Neural cell (in vitro differentiated cells): ENCODE data around the gene MTX1. TPM values are rescaled to one million over a fixed set of nuclear protein-coding genes. Genes with fewer than 3 reads are reported as not detected.

Experiments used
- H2AFZ ChIP-seq: fragments of 200-600, 300-800 bp; sonication (generic), shearing (Covaris generic); 2 replicates; pipeline ENCODE4 v1.6.0; 2014; ENCODE audit warnings: low read depth, mild to moderate bottlenecking, antibody characterized with exemption, low read length, moderate library complexity
- H3F3A ChIP-seq: fragments of 200-600 bp; shearing (Covaris generic); 2 replicates; pipeline ENCODE4 v1.6.1; 2016; ENCODE audit warnings: mild to moderate bottlenecking, moderate library complexity, mixed read lengths, antibody characterized with exemption, low read length; ENCODE audit not compliant: insufficient read depth, poor library complexity, severe bottlenecking
- H3K27ac ChIP-seq: fragments of 200-600, 300-800 bp; sonication (generic), shearing (Covaris generic); 2 replicates; pipeline ENCODE4 v1.5.1; 2014; ENCODE audit warnings: mild to moderate bottlenecking, low read length, moderate library complexity
- H3K27me3 ChIP-seq: fragments of 300-800, 200-600 bp; sonication (generic), shearing (Covaris generic); 2 replicates; pipeline ENCODE4 v1.6.0; 2014; ENCODE audit warnings: mild to moderate bottlenecking, low read depth, low read length, moderate library complexity; ENCODE audit not compliant: insufficient read depth
- H3K36me3 ChIP-seq: fragments of 300-800, 200-600 bp; sonication (generic), shearing (Covaris generic); 2 replicates; pipeline ENCODE4 v1.5.1; 2014; ENCODE audit warnings: mild to moderate bottlenecking, antibody characterized with exemption, low read length, moderate library complexity; ENCODE audit not compliant: insufficient read depth
- H3K4me2 ChIP-seq: fragments of 300-800, 200-600 bp; sonication (generic), shearing (Covaris generic); 2 replicates; pipeline ENCODE4 v1.6.0; 2014; ENCODE audit warnings: mild to moderate bottlenecking, low read length
- H3K4me3 ChIP-seq: fragments of 300-800, 200-600 bp; sonication (generic), shearing (Covaris generic); 2 replicates; pipeline ENCODE4 v1.5.1; 2014; ENCODE audit warnings: mild to moderate bottlenecking, low read length, moderate library complexity
- H3K79me2 ChIP-seq: fragments of 200-600 bp; shearing (Covaris generic); replicated peaks from 2 replicates; pipeline ENCODE4 v1.6.0; 2014; ENCODE audit warnings: mild to moderate bottlenecking, low read length, moderate library complexity; ENCODE audit not compliant: insufficient read depth
- H3K9ac ChIP-seq: fragments of 300-800, 200-600 bp; sonication (generic), shearing (Covaris generic); 2 replicates; pipeline ENCODE4 v1.6.1; 2016; ENCODE audit warnings: mild to moderate bottlenecking, low read length, mixed read lengths
- H3K9me2 ChIP-seq: fragments of 200-600 bp; shearing (Covaris generic); 2 replicates; pipeline ENCODE4 v1.6.1; 2016; ENCODE audit warnings: mild to moderate bottlenecking, low read length, mixed read lengths; ENCODE audit not compliant: insufficient read depth
- H3K9me3 ChIP-seq: fragments of 200-600, 300-800 bp; sonication (generic), shearing (Covaris generic); 2 replicates; pipeline ENCODE4 v1.6.1; 2016; ENCODE audit warnings: mild to moderate bottlenecking, mixed run types, low read length, moderate library complexity, mixed read lengths
- H4K20me1 ChIP-seq: fragments of 200-600 bp; shearing (Covaris generic); 2 replicates; pipeline ENCODE4 v1.6.1; 2016; ENCODE audit warnings: mild to moderate bottlenecking, mixed run types; ENCODE audit not compliant: insufficient read depth
- CTCF ChIP-seq: fragments of 450-650 bp; IDR thresholded peaks from 2 replicates; pipeline ENCODE4 v1.5.1; 2014; ENCODE audit warnings: antibody characterized with exemption, mild to moderate bottlenecking, moderate library complexity; ENCODE audit not compliant: poor library complexity, severe bottlenecking
- EP300 ChIP-seq: fragments of 450-650 bp; conservative IDR thresholded peaks from 2 replicates; pipeline ENCODE4 v1.6.1; 2014; ENCODE audit warnings: antibody characterized with exemption, mild to moderate bottlenecking, moderate library complexity; ENCODE audit not compliant: poor library complexity, severe bottlenecking
- EZH2 ChIP-seq: fragments of 200-600, 300-800 bp; shearing (Covaris generic), sonication (generic); IDR thresholded peaks from 2 replicates; pipeline ENCODE4 v1.6.1; 2014; ENCODE audit warnings: antibody characterized with exemption, low read length, borderline replicate concordance, mild to moderate bottlenecking; ENCODE audit not compliant: insufficient read depth, poor library complexity, severe bottlenecking
- MXI1 ChIP-seq: fragments of 450-650 bp; conservative IDR thresholded peaks from 2 replicates; pipeline ENCODE4 v1.6.1; 2014; ENCODE audit warnings: antibody characterized with exemption, mild to moderate bottlenecking; ENCODE audit not compliant: poor library complexity, severe bottlenecking
- POLR2AphosphoS5 ChIP-seq: IDR thresholded peaks from 2 replicates; pipeline ENCODE4 v1.6.1; 2012
- RAD21 ChIP-seq: fragments of 450-650 bp; conservative IDR thresholded peaks from 2 replicates; pipeline ENCODE4 v1.6.1; 2014; ENCODE audit warnings: antibody characterized with exemption, mild to moderate bottlenecking, moderate library complexity
- TAF1 ChIP-seq: IDR thresholded peaks from 2 replicates; pipeline ENCODE4 v1.6.1; 2012; ENCODE audit warnings: low read depth
- polyA plus RNA-seq: library from polyadenylated mRNA; depleted of rRNA; stranded (reverse); fragments of >200 nt; gene quantifications from 2 replicates; pipeline ENCODE4 v1.2.3, GENCODE V29; 2014
- TF ChIP-seq, protein P1 (sequence below): IDR thresholded peaks from 2 replicates; pipeline ENCODE4 v1.6.1; 2012; ENCODE audit warnings: borderline replicate concordance

The MTX1 gene
- polyA plus RNA-seq, 1 donor from 2014 or later = 55.0 TPM

DNA sequence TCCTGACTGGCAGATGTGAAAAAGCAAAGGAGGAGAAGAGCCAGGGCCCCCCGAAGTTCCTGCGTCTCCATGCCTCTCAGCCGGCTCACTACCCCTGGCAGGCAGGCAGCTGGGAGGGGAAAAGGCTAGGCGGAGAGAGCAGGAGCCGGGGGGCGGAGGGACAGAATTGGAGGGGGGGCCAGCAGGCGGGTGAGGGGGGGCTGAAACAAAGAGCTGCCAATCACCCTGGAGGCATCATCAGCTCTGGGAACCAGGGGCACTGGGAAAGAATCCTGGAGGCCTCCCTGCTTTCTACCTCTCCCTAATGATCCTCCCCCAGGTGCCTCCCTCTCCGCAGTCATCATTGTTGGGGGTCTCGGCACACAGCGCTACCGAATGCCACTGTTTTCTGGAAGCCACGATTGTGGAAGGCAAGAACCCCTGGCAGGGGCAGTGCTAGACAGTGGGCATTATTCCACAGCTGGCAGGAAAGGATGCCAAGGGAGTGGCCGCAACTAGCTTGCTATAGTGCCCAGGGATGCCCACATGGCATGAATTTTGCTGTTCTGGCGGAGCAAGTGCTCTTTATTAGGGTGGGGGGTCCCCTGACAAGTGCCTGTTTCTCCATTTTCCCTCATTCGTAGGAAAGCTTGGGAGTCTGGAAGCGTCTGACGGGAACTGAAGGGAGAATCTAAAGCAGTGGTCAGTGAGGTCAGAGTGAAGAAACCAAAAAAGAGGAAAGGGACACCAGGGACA lies 522 bp upstream of the MTX1 start, which contains the start of gene THBS3:
TSS of gene THBS3 (minus strand) at position 92 of the 735 bp plus-strand sequence. CDS start at position 71, 21 bp downstream.
- Histone ChIP-seq H4K20me1 (no peaks in the 10 kb centered on the region), H3K36me3 (no peaks in the 10 kb centered on the region), H3K4me3 (peak within 1 kb of the TSS; percentile 91), H3K9me3 (no peaks in the 10 kb centered on the region), H3K27me3 (no peaks in the 10 kb centered on the region), H3K4me2 (peak within 1 kb of the TSS; percentile 100), H3K9ac (peak within 1 kb of the TSS; percentile 100), H3K79me2 (peaks cover 24% of the 10 kb centered on the region), H2AFZ (peak within 1 kb of the TSS; percentile 59), H3K27ac (peak within 1 kb of the TSS; percentile 100), H3K9me2 (no peaks in the 10 kb centered on the region), H3F3A (peaks cover 6% of the 10 kb centered on the region)
- peak; percentile 88 for TF ChIP-seq POLR2AphosphoS5
- TF ChIP-seq TAF1 = peak; percentile 91
- TF ChIP-seq, protein P1, sequence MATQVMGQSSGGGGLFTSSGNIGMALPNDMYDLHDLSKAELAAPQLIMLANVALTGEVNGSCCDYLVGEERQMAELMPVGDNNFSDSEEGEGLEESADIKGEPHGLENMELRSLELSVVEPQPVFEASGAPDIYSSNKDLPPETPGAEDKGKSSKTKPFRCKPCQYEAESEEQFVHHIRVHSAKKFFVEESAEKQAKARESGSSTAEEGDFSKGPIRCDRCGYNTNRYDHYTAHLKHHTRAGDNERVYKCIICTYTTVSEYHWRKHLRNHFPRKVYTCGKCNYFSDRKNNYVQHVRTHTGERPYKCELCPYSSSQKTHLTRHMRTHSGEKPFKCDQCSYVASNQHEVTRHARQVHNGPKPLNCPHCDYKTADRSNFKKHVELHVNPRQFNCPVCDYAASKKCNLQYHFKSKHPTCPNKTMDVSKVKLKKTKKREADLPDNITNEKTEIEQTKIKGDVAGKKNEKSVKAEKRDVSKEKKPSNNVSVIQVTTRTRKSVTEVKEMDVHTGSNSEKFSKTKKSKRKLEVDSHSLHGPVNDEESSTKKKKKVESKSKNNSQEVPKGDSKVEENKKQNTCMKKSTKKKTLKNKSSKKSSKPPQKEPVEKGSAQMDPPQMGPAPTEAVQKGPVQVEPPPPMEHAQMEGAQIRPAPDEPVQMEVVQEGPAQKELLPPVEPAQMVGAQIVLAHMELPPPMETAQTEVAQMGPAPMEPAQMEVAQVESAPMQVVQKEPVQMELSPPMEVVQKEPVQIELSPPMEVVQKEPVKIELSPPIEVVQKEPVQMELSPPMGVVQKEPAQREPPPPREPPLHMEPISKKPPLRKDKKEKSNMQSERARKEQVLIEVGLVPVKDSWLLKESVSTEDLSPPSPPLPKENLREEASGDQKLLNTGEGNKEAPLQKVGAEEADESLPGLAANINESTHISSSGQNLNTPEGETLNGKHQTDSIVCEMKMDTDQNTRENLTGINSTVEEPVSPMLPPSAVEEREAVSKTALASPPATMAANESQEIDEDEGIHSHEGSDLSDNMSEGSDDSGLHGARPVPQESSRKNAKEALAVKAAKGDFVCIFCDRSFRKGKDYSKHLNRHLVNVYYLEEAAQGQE = peak; percentile 81
- TF ChIP-seq EZH2 = no peak

DNA sequence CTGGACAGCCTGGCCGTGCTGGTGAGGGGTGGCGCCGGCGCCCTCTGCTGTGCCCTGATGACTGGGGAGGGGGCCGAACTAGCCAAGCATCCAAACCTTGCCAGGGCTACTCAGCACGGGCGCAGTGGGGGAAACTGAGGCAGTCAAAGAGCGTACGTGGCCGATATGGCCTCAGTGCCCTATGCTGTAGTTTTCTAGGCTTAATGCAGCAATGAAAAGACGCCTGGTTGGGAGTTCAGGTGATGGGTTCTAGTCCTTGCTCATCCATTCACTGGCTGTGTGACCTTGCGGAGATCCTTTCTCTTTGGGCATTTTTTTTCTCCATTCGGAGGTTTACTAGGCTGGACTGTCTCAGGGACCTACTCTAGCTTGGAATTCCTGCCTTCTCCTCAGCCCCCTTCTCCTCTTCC lies 822 bp downstream of the MTX1 start:
- Histone ChIP-seq H3K36me3 (no peaks in the 10 kb centered on the region), H3K27ac (peak overlapping the region; percentile 100), H3K9me3 (no peaks in the 10 kb centered on the region), H3K27me3 (no peaks in the 10 kb centered on the region), H3F3A (peaks cover 6% of the 10 kb centered on the region), H3K9ac (peak overlapping the region; percentile 100), H3K79me2 (peaks cover 24% of the 10 kb centered on the region), H3K4me2 (peak overlapping the region; percentile 90), H3K9me2 (no peaks in the 10 kb centered on the region), H4K20me1 (no peaks in the 10 kb centered on the region), H2AFZ (peak overlapping the region; percentile 47), H3K4me3 (peak overlapping the region; percentile 91)
- no peak for TF ChIP-seq CTCF
- TF ChIP-seq POLR2AphosphoS5 = peak; percentile 3
- no peak for TF ChIP-seq EZH2

GRCh38 chr1:155210314-155211104 lies 2.0 kb downstream of the MTX1 start:
- Histone ChIP-seq H3K36me3 (no peaks in the 10 kb centered on the region), H3F3A (peaks cover 6% of the 10 kb centered on the region), H4K20me1 (no peaks in the 10 kb centered on the region), H3K79me2 (peaks cover 14% of the 10 kb centered on the region), H3K27me3 (no peaks in the 10 kb centered on the region), H3K9ac (no peak overlapping the region), H3K9me2 (no peaks in the 10 kb centered on the region), H3K27ac (no peak overlapping the region), H3K4me3 (no peak overlapping the region), H3K4me2 (no peak overlapping the region), H2AFZ (no peak overlapping the region), H3K9me3 (no peaks in the 10 kb centered on the region)
- TF ChIP-seq, protein P1 = no peak
- TF ChIP-seq MXI1 = no peak
- no peak for TF ChIP-seq TAF1
- no peak for TF ChIP-seq RAD21
- TF ChIP-seq EZH2 = no peak
- TF ChIP-seq POLR2AphosphoS5 = no peak
- TF ChIP-seq EP300 = no peak
